HEK293T (cell line): Measurements from ENCODE around the gene HES3.

Source experiments
- CTCF ChIA-PET: fragments of 350-600 bp; formaldehyde crosslinking; extraction: SDS; loops from one replicate; lab custom pipeline; 2021; ENCODE audit warnings: antibody characterized with exemption, inconsistent platforms; lab: Yijun Ruan, JAX
- POLR2A ChIA-PET: fragments of 350-600 bp; formaldehyde crosslinking; extraction: SDS; loops from one replicate; lab custom pipeline; 2020; ENCODE audit warnings: antibody characterized with exemption, inconsistent platforms; lab: Yijun Ruan, JAX
- DNase-seq: peaks from one replicate; pipeline ENCODE4 v3.0.0; 2012; ENCODE audit warnings: mixed read lengths; ENCODE audit errors: extremely low spot score
- ARNT ChIP-seq: fragments of 450-650 bp; IDR thresholded peaks from 2 replicates; pipeline ENCODE4 v1.6.1; 2017; ENCODE audit warnings: mild to moderate bottlenecking
- BHLHE40 ChIP-seq: fragments of 450-650 bp; IDR thresholded peaks from 2 replicates; pipeline ENCODE4 v1.6.1; 2016; ENCODE audit warnings: mild to moderate bottlenecking, moderate library complexity, borderline replicate concordance
- CTBP1 ChIP-seq: fragments of 450-650 bp; IDR thresholded peaks from 2 replicates; pipeline ENCODE4 v1.6.1; 2016; ENCODE audit warnings: borderline replicate concordance
- ELF4 ChIP-seq: fragments of 450-650 bp; IDR thresholded peaks from 2 replicates; pipeline ENCODE4 v1.6.1; 2017; ENCODE audit warnings: antibody characterized with exemption
- FOXA1 ChIP-seq: fragments of 450-650 bp; IDR thresholded peaks from 2 replicates; pipeline ENCODE4 v1.6.1; 2016; ENCODE audit warnings: mild to moderate bottlenecking
- FOXK2 ChIP-seq: fragments of 450-650 bp; IDR thresholded peaks from 2 replicates; pipeline ENCODE4 v1.6.1; 2016; ENCODE audit warnings: mild to moderate bottlenecking
- FOXM1 ChIP-seq: fragments of 450-650 bp; IDR thresholded peaks from 2 replicates; pipeline ENCODE4 v1.6.1; 2017; ENCODE audit warnings: mild to moderate bottlenecking, borderline replicate concordance
- HDGF ChIP-seq: fragments of 450-650 bp; IDR thresholded peaks from 2 replicates; pipeline ENCODE4 v1.6.1; 2017; ENCODE audit warnings: antibody characterized with exemption, borderline replicate concordance
- L3MBTL2 ChIP-seq: fragments of 450-650 bp; conservative IDR thresholded peaks from 2 replicates; pipeline ENCODE4 v1.6.1; 2016; ENCODE audit warnings: mild to moderate bottlenecking
- LEF1 ChIP-seq: fragments of 450-650 bp; IDR thresholded peaks from 2 replicates; pipeline ENCODE4 v1.6.1; 2017; ENCODE audit warnings: mild to moderate bottlenecking, borderline replicate concordance
- NFRKB ChIP-seq: fragments of 450-650 bp; IDR thresholded peaks from 2 replicates; pipeline ENCODE4 v1.6.1; 2016; ENCODE audit warnings: mild to moderate bottlenecking, moderate library complexity
- SP1 ChIP-seq: fragments of 450-650 bp; IDR thresholded peaks from 2 replicates; pipeline ENCODE4 v1.6.1; 2017
- SUZ12 ChIP-seq: fragments of 450-650 bp; IDR thresholded peaks from 2 replicates; pipeline ENCODE4 v1.6.1; 2016; ENCODE audit warnings: mild to moderate bottlenecking
- TARDBP ChIP-seq: fragments of 450-650 bp; IDR thresholded peaks from 2 replicates; pipeline ENCODE4 v1.6.1; 2016
- ZNF384 ChIP-seq: fragments of 450-650 bp; IDR thresholded peaks from 2 replicates; pipeline ENCODE4 v1.6.1; 2016
- TF ChIP-seq, protein P1 (sequence below): fragments of 450-650 bp; IDR thresholded peaks from 2 replicates; pipeline ENCODE4 v1.6.1; 2016

Gene HES3

DNA sequence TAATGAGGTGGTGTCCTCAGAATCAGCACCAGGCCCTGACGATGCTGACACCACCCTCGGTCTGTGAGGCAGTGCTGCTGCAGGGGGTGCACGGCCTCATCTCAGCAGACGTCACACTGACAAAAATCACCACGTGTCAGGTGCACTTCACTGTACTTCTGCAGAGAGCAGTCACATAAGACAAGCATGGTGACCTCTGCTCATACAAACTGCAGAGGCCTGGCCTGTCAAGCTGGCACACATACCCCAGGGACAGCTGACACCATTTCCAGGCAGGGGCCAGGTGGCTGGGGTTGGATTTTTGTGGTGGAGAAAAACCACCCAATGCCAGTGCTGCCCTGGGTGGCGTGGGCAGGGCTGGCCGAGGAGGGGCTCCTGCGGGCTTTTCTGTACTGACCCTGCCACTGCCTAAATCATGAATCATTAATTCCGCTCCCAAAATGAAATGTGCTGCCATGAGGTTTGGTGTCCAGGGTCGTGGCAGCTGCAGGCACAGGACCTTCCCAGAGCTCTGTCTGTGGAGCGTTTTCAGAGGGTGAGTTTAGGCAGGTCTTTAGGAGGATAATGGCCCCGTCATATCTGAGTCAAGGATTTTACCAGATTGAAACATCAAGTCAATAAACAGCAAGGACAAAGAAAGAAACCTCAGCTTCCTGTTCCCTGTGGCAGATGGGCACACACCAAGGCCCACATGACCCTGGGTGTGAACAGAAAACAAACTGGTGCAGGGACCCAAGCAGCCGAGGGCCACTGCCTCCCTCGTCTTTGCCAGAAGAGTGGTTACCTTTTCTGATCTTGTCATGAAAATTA, 50.3 kb downstream of the HES3 start:
- CTCF ChIA-PET: no interaction called here
- POLR2A ChIA-PET: no interaction called here
- TF ChIP-seq LEF1: no peak
- TF ChIP-seq HDGF: no peak
- no peak for TF ChIP-seq FOXM1
- TF ChIP-seq ZNF384: no peak
- TF ChIP-seq ARNT: no peak
- no peak for TF ChIP-seq SP1
- no peak for TF ChIP-seq NFRKB
- TF ChIP-seq ELF4: no peak
- TF ChIP-seq FOXA1: no peak
- TF ChIP-seq BHLHE40: no peak
- no peak for TF ChIP-seq SUZ12
- no peak for TF ChIP-seq L3MBTL2
- TF ChIP-seq TARDBP: no peak
- TF ChIP-seq FOXK2: no peak
- TF ChIP-seq, protein P1, sequence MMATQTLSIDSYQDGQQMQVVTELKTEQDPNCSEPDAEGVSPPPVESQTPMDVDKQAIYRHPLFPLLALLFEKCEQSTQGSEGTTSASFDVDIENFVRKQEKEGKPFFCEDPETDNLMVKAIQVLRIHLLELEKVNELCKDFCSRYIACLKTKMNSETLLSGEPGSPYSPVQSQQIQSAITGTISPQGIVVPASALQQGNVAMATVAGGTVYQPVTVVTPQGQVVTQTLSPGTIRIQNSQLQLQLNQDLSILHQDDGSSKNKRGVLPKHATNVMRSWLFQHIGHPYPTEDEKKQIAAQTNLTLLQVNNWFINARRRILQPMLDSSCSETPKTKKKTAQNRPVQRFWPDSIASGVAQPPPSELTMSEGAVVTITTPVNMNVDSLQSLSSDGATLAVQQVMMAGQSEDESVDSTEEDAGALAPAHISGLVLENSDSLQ: no peak
- no peak for TF ChIP-seq CTBP1
- no peak for DNase-seq

DNA sequence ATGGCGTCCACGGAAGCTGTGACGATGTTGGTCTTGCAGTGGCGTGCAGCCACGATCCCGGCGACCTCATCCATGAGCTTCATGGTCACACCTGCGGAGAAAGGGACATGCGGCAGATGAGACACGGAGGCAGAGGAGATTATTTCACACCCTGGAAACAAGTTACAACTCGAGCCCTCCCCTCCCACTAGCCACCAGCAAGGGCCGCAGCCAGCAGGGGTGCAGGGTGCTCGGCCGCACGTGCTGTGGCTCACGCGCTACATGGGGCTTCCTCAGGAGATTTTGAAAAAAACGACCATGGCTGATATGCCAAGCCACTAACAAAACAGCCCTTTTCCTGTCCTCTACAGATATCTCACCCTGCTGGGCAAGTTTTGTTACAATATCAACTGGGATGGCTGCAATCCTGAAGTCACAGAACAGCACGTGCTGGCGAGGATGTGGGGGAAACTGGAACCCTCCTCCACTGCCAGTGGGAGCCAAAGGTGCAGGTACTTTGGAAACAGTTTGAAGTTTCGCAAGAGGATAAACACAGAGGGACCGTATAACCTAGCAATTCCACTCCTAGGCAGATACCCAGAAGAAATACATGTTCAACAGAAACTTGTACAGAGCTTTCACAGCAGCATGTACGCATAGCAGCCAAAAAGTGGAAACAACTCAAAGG, 51.0 kb downstream of the HES3 start:
- no peak for DNase-seq
- ChIA-PET CTCF (no interaction called here), POLR2A (no interaction called here)
- TF ChIP-seq FOXM1 (no peak), FOXA1 (no peak), ARNT (no peak), HDGF (no peak), BHLHE40 (no peak), CTBP1 (no peak), TARDBP (no peak), ZNF384 (no peak), LEF1 (no peak), FOXK2 (no peak), SUZ12 (no peak), SP1 (no peak), NFRKB (no peak), ELF4 (no peak), L3MBTL2 (no peak)
- TF ChIP-seq, protein P1: no peak
